Panc1 (cell line): ENCODE data around the gene LIM2. TPM values are rescaled to one million over a fixed set of nuclear protein-coding genes. Genes with fewer than 3 reads are reported as not detected.

Experiments used
- ATAC-seq: fragments of 200-7000 bp; cut with Tn5 transposase; 2 replicates; pipeline ENCODE4 v1.9.1; 2020; ENCODE audit warnings: mild to moderate bottlenecking, moderate library complexity
- BruUV-seq: library from RNA; stranded (reverse); fragments of 400-500 nt; replicated peaks from 2 replicates; lab custom pipeline; 2021; lab: Mats Ljungman, UMichigan
- CTCF ChIA-PET: fragments of 300-600 bp; sonication (Branson Sonifier 250); formaldehyde crosslinking; loops from one replicate; lab custom pipeline; 2022; ENCODE audit warnings: antibody characterized with exemption; lab: Charles Lee
- POLR2A ChIA-PET: fragments of 300-600 bp; sonication (Branson Sonifier 250); formaldehyde crosslinking; loops from one replicate; lab custom pipeline; 2022; ENCODE audit warnings: antibody characterized with exemption; lab: Charles Lee
- DNase-seq: peaks from one replicate; pipeline ENCODE4 v3.0.0-alpha.2; 2010; ENCODE audit warnings: low read depth, low spot score
- H3K27ac ChIP-seq: 2 replicates; pipeline ENCODE4 v1.5.1; 2011; ENCODE audit warnings: mild to moderate bottlenecking, low read length, inconsistent platforms
- H3K27me3 ChIP-seq: fragments of 200-500 bp; sonication (Bioruptor generic); 2 replicates; pipeline ENCODE4 v1.6.0; 2014; ENCODE audit warnings: low read length, inconsistent platforms; ENCODE audit not compliant: control insufficient read depth, insufficient read depth
- H3K36me3 ChIP-seq: fragments of 200-500 bp; sonication (Bioruptor generic); 2 replicates; pipeline ENCODE4 v1.5.1; 2014; ENCODE audit warnings: inconsistent platforms, mild to moderate bottlenecking, low read length, moderate library complexity; ENCODE audit not compliant: control insufficient read depth, insufficient read depth
- H3K4me1 ChIP-seq: 2 replicates; pipeline ENCODE4 v1.5.1; 2011; ENCODE audit warnings: inconsistent platforms, mild to moderate bottlenecking, low read length, moderate library complexity; ENCODE audit not compliant: control insufficient read depth, insufficient read depth
- H3K4me3 ChIP-seq, 2 experiments: 2 replicates each; pipeline ENCODE4 v1.5.1; 2011 to 2012; ENCODE audit warnings: low read depth in 2 of 2, low read length in 2 of 2, mild to moderate bottlenecking in 2 of 2, inconsistent platforms in 1 of 2, moderate library complexity in 1 of 2
- H3K9me3 ChIP-seq: fragments of 200-500 bp; sonication (Bioruptor generic); 2 replicates; pipeline ENCODE4 v1.5.1; 2014; ENCODE audit warnings: low read depth, mild to moderate bottlenecking, inconsistent platforms, low read length, moderate library complexity; ENCODE audit not compliant: control insufficient read depth, insufficient read depth
- POLR2AphosphoS5 ChIP-seq: IDR thresholded peaks from 2 replicates; pipeline ENCODE4 v1.6.1; 2012; ENCODE audit warnings: mild to moderate bottlenecking, low read depth, low read length, moderate library complexity
- SIN3A ChIP-seq: IDR thresholded peaks from 2 replicates; pipeline ENCODE4 v1.6.1; 2012; ENCODE audit warnings: low read depth, mild to moderate bottlenecking, low read length, moderate library complexity, borderline replicate concordance; ENCODE audit not compliant: insufficient read depth
- TCF7L2 ChIP-seq: IDR thresholded peaks from 2 replicates; pipeline ENCODE4 v1.6.1; 2011; ENCODE audit warnings: mild to moderate bottlenecking, low read depth, low read length, inconsistent platforms
- in situ Hi-C: cut with HindIII; loops from 2 replicates; pipeline ENCODE4 v1.10.0; 2016; ENCODE audit warnings: low sequenced_read_pairs, low pct_unique_long_range_greater_than_20kb
- intact Hi-C: fragments of 100-400 bp; cut with micrococcal nuclease; formaldehyde crosslinking; loops from one replicate; pipeline ENCODE4 v1.10.0; 2022; ENCODE audit not compliant: unreplicated experiment
- total RNA-seq: library from RNA; stranded (reverse); gene quantifications from one replicate; pipeline ENCODE4 v1.2.1, GENCODE V29; 2021; ENCODE audit not compliant: unreplicated experiment
- TF ChIP-seq, protein P1 (sequence below): fragments of 450-650 bp; IDR thresholded peaks from 2 replicates; pipeline ENCODE4 v1.5.1; 2017; ENCODE audit warnings: mild to moderate bottlenecking
- TF ChIP-seq, protein P2 (sequence below), 2 experiments: IDR thresholded peaks; 2 replicates each; pipeline ENCODE4 v1.6.1; 2011 to 2012; ENCODE audit warnings: low read depth in 2 of 2, control low read depth in 1 of 2, low read length in 1 of 2, mild to moderate bottlenecking in 1 of 2, moderate library complexity in 1 of 2; ENCODE audit not compliant: insufficient read depth in 1 of 2

The LIM2 gene
- total RNA-seq, 1 experiment from 2014 or later = not detected

DNA sequence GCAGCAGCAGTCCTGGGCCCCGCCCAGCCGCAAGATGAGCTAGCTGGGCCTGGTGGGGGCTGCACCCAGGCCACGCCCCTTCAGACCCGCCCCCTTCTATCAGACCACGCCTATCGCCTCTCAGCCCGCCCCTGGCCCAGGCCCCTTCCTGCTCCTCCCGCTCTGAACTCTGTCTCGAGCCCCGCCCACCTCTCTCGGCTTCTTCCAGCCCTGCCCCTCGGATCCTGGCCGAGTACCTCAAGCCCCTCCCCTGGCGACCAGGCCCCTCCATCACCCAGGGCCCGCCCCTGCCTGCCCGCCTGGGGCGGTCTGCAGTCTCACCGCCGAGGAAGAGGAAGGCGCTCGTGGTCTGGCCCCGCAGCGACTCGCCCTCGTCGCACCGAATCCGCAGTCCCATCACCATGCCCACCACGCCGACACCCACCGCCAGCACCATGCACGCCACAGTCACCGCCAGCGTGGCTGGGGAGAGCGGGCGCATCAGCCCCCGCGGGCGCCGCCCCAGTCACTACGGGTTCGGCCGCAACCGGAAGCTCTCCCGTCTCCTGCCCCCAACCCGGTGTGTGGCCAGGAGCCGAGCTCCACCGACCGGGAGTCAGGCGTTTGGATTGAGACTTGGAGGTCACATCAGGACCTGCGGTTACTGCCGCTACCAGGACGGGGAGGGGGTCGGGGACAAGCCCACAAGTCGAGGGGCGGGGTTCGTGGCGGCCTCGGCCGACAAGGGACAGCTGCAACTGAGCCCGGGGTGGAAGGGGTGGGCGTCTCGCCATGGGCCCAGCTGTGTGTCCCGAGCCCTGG lies 20.0 kb downstream of the LIM2 start:
- Histone ChIP-seq H3K36me3 (peaks cover 8% of the 10 kb centered on the region; the same call in 1 of the 2 replicates), H3K4me1 (peaks cover 13% of the 10 kb centered on the region), H3K4me3 (peak overlapping the region; percentile 77 to 81), H3K27me3 (no peaks in the 10 kb centered on the region), H3K9me3 (no peaks in the 10 kb centered on the region), H3K27ac (peak overlapping the region; percentile 89)
- ATAC-seq (peak; percentile 87), DNase-seq (peak; percentile 63)
- POLR2A ChIA-PET = no interaction called here
- CTCF ChIA-PET = interaction anchor here (0.6 kb wide), 1 partner anchor 185 kb away, joined by 5 read pairs; no protein-coding TSS in a partner anchor
- intact Hi-C loops (no loop called here), in situ Hi-C loops (no loop called here)
- TF ChIP-seq, protein P1, sequence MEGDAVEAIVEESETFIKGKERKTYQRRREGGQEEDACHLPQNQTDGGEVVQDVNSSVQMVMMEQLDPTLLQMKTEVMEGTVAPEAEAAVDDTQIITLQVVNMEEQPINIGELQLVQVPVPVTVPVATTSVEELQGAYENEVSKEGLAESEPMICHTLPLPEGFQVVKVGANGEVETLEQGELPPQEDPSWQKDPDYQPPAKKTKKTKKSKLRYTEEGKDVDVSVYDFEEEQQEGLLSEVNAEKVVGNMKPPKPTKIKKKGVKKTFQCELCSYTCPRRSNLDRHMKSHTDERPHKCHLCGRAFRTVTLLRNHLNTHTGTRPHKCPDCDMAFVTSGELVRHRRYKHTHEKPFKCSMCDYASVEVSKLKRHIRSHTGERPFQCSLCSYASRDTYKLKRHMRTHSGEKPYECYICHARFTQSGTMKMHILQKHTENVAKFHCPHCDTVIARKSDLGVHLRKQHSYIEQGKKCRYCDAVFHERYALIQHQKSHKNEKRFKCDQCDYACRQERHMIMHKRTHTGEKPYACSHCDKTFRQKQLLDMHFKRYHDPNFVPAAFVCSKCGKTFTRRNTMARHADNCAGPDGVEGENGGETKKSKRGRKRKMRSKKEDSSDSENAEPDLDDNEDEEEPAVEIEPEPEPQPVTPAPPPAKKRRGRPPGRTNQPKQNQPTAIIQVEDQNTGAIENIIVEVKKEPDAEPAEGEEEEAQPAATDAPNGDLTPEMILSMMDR = no peak
- TF ChIP-seq POLR2AphosphoS5 = peak; percentile 58; the same call in 1 of the 2 replicates
- BruUV-seq = no TSS peak

DNA sequence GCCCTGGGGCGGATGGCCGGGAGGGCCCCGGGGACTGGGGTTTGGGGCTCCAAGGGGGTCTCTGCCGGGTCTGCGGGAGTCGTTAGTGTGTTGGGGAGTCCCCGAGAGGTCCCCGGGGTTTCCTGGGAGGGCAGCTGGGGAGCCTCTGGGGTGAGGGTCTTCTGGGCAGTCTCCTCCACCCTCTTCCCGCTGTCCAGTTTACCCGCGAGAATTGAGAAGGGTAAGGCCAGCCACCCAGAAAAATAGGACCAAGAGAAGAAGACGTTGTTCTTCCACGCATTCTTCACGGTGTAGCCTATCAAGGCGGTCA lies 20.6 kb downstream of the LIM2 start:
- intact Hi-C loops = no loop called here
- no peak for TF ChIP-seq TCF7L2
- no peak for TF ChIP-seq SIN3A
- TF ChIP-seq, protein P2, sequence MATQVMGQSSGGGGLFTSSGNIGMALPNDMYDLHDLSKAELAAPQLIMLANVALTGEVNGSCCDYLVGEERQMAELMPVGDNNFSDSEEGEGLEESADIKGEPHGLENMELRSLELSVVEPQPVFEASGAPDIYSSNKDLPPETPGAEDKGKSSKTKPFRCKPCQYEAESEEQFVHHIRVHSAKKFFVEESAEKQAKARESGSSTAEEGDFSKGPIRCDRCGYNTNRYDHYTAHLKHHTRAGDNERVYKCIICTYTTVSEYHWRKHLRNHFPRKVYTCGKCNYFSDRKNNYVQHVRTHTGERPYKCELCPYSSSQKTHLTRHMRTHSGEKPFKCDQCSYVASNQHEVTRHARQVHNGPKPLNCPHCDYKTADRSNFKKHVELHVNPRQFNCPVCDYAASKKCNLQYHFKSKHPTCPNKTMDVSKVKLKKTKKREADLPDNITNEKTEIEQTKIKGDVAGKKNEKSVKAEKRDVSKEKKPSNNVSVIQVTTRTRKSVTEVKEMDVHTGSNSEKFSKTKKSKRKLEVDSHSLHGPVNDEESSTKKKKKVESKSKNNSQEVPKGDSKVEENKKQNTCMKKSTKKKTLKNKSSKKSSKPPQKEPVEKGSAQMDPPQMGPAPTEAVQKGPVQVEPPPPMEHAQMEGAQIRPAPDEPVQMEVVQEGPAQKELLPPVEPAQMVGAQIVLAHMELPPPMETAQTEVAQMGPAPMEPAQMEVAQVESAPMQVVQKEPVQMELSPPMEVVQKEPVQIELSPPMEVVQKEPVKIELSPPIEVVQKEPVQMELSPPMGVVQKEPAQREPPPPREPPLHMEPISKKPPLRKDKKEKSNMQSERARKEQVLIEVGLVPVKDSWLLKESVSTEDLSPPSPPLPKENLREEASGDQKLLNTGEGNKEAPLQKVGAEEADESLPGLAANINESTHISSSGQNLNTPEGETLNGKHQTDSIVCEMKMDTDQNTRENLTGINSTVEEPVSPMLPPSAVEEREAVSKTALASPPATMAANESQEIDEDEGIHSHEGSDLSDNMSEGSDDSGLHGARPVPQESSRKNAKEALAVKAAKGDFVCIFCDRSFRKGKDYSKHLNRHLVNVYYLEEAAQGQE (IDR thresholded peaks at IDR 0.05; ENCODE audit: insufficient read depth in 1 of 2, low read depth in 2 of 2, low read length in 1 of 2) = no peak
- TF ChIP-seq POLR2AphosphoS5 = no peak
- TF ChIP-seq, protein P1 = no peak
- peak overlapping the region; percentile 77 to 81 for H3K4me3 ChIP-seq
- CTCF ChIA-PET = no interaction called here
- H3K27me3 ChIP-seq = no peaks in the 10 kb centered on the region
- H3K36me3 ChIP-seq = peaks cover 8% of the 10 kb centered on the region; the same call in 1 of the 2 replicates
- BruUV-seq = no TSS peak
- no peak for DNase-seq
- H3K4me1 ChIP-seq = peaks cover 13% of the 10 kb centered on the region
- H3K9me3 ChIP-seq = no peaks in the 10 kb centered on the region
- H3K27ac ChIP-seq = peak overlapping the region; percentile 89
- in situ Hi-C loops = no loop called here
- no peak; the same call in 1 of the 2 replicates for ATAC-seq
- POLR2A ChIA-PET = no interaction called here
